Heart right ventricle (tissue), 16 donors: Measurements from ENCODE around the gene HES6. TPM values are rescaled to one million over a fixed set of nuclear protein-coding genes. Genes with fewer than 3 reads are reported as not detected.

Experiments
- ATAC-seq, 8 donors: fragments of 200-7000 bp; cut with Tn5 transposase; one replicate each; pipeline ENCODE4 v1.9.1; 2020; ENCODE audit warnings: mild to moderate bottlenecking in 8 of 8, moderate library complexity in 8 of 8, moderate number of reproducible peaks in 1 of 8
- DNase-seq, 2 donors: peaks; one replicate each; pipeline ENCODE4 v3.0.0-alpha.2; 2020
- H3K27ac ChIP-seq, 10 donors: fragments of 200-600 bp; sonication (generic) in 2 of 10; one replicate each; pipeline versions ENCODE4 v1.5.0 to v1.8.0; 2020 to 2022; ENCODE audit warnings: mild to moderate bottlenecking in 3 of 10
- H3K27me3 ChIP-seq, 7 donors: fragments of 200-600 bp; one replicate each; pipeline ENCODE4 v1.8.0; 2021 to 2022; ENCODE audit warnings: mild to moderate bottlenecking in 2 of 7
- H3K36me3 ChIP-seq, 9 donors: fragments of 200-600 bp; sonication (generic) in 1 of 9; one replicate each; pipeline versions ENCODE4 v1.5.0 to v1.8.0; 2020 to 2022; ENCODE audit warnings: mild to moderate bottlenecking in 2 of 9
- H3K4me1 ChIP-seq, 9 donors: fragments of 200-600 bp; sonication (generic) in 1 of 9; one replicate each; pipeline versions ENCODE4 v1.5.0 to v1.8.0; 2020 to 2022; ENCODE audit warnings: mild to moderate bottlenecking in 4 of 9
- H3K4me3 ChIP-seq, 10 donors: fragments of 200-600 bp; sonication (generic) in 2 of 10; one replicate each; pipeline versions ENCODE4 v1.5.0 to v1.8.0; 2020 to 2022; ENCODE audit warnings: mild to moderate bottlenecking in 7 of 10, moderate library complexity in 2 of 10
- H3K9me3 ChIP-seq, 11 donors: fragments of 200-600 bp in 10 of 11; sonication (generic) in 2 of 11; one replicate each; pipeline versions ENCODE4 v1.5.0 to v1.8.0; 2013 to 2022; ENCODE audit warnings: mild to moderate bottlenecking in 2 of 11, control low read depth in 1 of 11, moderate library complexity in 1 of 11
- CTCF ChIP-seq, 9 donors: fragments of 200-600 bp; sonication (generic) in 2 of 9; IDR thresholded peaks; one replicate each; pipeline versions ENCODE4 v1.5.0 to v1.8.0; 2021 to 2022; ENCODE audit warnings: antibody characterized with exemption in 9 of 9, mild to moderate bottlenecking in 5 of 9, moderate library complexity in 1 of 9
- whole genome bisulfite sequencing, 2 donors: extraction: QIAGEN DNeasy Blood & Tissue Kit; methylation state at CpG; one replicate each; pipeline ENCODE4 v1.1.7; 2013; ENCODE audit warnings: inconsistent platforms in 1 of 2; 5-methylcytosine and 5-hydroxymethylcytosine counted together
- intact Hi-C, 10 donors: fragments of 100-400 bp; cut with DNase I; formaldehyde crosslinking; loops; one replicate each; pipeline versions ENCODE4 v1.11.1 to v1.14.2; 2022
- polyA plus RNA-seq, 2 donors: library from polyadenylated mRNA; stranded (reverse); fragments of 200-250 nt; gene quantifications; one replicate each; pipeline ENCODE4 v1.2.3, GENCODE V29; 2013
- total RNA-seq, 10 donors: library from RNA; stranded (reverse); fragmentation: NEBNext Ultra II Directional in 3 of 10; extraction: Animal tissue kit (Norgen Biotek cat#: 25700) in 3 of 10; gene quantifications; one replicate each; pipeline versions ENCODE4 v1.2.1 to v1.2.4, GENCODE V29; 2021 to 2023
- donor health status: Arrhythmogenic right ventricular cardiomyopathy.
- donor health status: ischemic (EF 13 %, LVEDD 7.1; RV severe dilation, severe dysfunction).
- donor health status: healthy with polysubstance abuse.
- donor health status: DM: no; HTN: yes; CAD: no.
- donor health status: DM: no; HTN: no; CAD: no.
- donor health status: ischemic (EF 25% LVEDD 6.9; RV normal size, moderate dysfunction).
- donor health status: ischemic (EF 25% LVEDD 5.7; RV mildly dilated, moderate dysfunction).
- donor health status: healthy.
- donor health status: DM: yes; HTN: yes; CAD: no.
- donor health status: Ischemic cardiomyopathy.
- donor health status: ischemic (EF 35%, LVEDD 5.7; RV mildly dilated, moderate dysfunction).
- donor health status: nonischemic (EF 11% LVEDD 7.7; RV severe dilation, severe dysfunction).
- donor health status: DM: yes; HTN: yes; CAD: no.
- donor health status: PGD.
- donor health status: ischemic (EF 29% LVEDD 5.4; RV normal size, mild dysfunction).
- donor health status: nonischemic (EF 23%, LVEDD 6.1; RV moderate dilation, normal function).

Gene HES6
- total and polyA plus RNA-seq, 12 donors, result 1.1 to 6.9 (median 2.1) TPM

- peak overlapping the region in 8 of 10 donors; percentile 49 to 69 (median 60) for H3K4me3 ChIP-seq
- no peaks in the 10 kb centered on the region for H3K9me3 ChIP-seq
- peaks cover 2 to 34% (median 11%) of the 10 kb centered on the region in 9 donors for H3K4me1 ChIP-seq
- H3K27me3 ChIP-seq, result peaks cover 0 to 6% (median 0%) of the 10 kb centered on the region in 7 donors
- DNase-seq (no peak), ATAC-seq (no peak)
- no peaks in the 10 kb centered on the region for H3K36me3 ChIP-seq
- peak overlapping the region in 2 of 10 donors; percentile 15 to 49 for H3K27ac ChIP-seq
- no peak for TF ChIP-seq CTCF (IDR thresholded peaks at IDR 0.05)
- WGBS, 2 donors, result 83 to 88% methylated on average over 5 of the region's 5 CpGs
- intact Hi-C loops, result no loop called here
Measured at GRCh38 chr2:238230699-238231098, 9.1 kb downstream of the HES6 start.

GRCh38 chr2:238228700-238229099 is 11.1 kb downstream of the HES6 start:
- Histone ChIP-seq H3K9me3 (no peaks in the 10 kb centered on the region), H3K4me3 (no peak overlapping the region), H3K4me1 (peaks cover 2 to 31% (median 11%) of the 10 kb centered on the region in 9 donors), H3K27ac (peak overlapping the region in 3 of 10 donors; percentile 35 to 52 (median 35)), H3K36me3 (no peaks in the 10 kb centered on the region), H3K27me3 (no peaks in the 10 kb centered on the region)
- DNase-seq (no peak), ATAC-seq (peak in 3 of 8 donors; percentile 7 to 52 (median 9))
- no peak for TF ChIP-seq CTCF (IDR thresholded peaks at IDR 0.05)
- intact Hi-C loops, result no loop called here
- WGBS, 2 donors, result 39 to 52% methylated on average over 4 of the region's 4 CpGs

- no peak for TF ChIP-seq CTCF (IDR thresholded peaks at IDR 0.05)
- Histone ChIP-seq H3K27me3 (no peaks in the 10 kb centered on the region), H3K4me1 (peaks cover 2 to 31% (median 11%) of the 10 kb centered on the region in 9 donors), H3K36me3 (no peaks in the 10 kb centered on the region), H3K9me3 (no peaks in the 10 kb centered on the region), H3K27ac (no peak overlapping the region), H3K4me3 (no peak overlapping the region)
- no peak for DNase-seq
- intact Hi-C loops, result no loop called here
- WGBS, 2 donors, result 82 to 89% methylated on average over 11 of the region's 11 CpGs
- ATAC-seq, result no peak
Measured at GRCh38 chr2:238227587-238228032, 12.2 kb downstream of the HES6 start.

GRCh38 chr2:238226698-238227586 is 12.9 kb downstream of the HES6 start:
- no peak for TF ChIP-seq CTCF (IDR thresholded peaks at IDR 0.05)
- Histone ChIP-seq H3K4me1 (peaks cover 2 to 29% (median 11%) of the 10 kb centered on the region in 9 donors), H3K27ac (no peak overlapping the region), H3K9me3 (no peaks in the 10 kb centered on the region), H3K4me3 (no peak overlapping the region), H3K36me3 (no peaks in the 10 kb centered on the region), H3K27me3 (no peaks in the 10 kb centered on the region)
- DNase-seq, result no peak
- intact Hi-C loops, result no loop called here
- no peak for ATAC-seq
- 88 to 93% methylated on average over 8 of the region's 8 CpGs for WGBS, 2 donors
